PFSK-1 (cell line): ENCODE data around the gene PLA2G3.

Source experiments
- POLR2AphosphoS5 ChIP-seq: IDR thresholded peaks from 2 replicates; pipeline ENCODE4 v1.6.1; 2012; ENCODE audit warnings: low read depth, mild to moderate bottlenecking, control low read depth, low read length, moderate library complexity
- TAF1 ChIP-seq: IDR thresholded peaks from 2 replicates; pipeline ENCODE4 v1.6.1; 2012; ENCODE audit warnings: low read length, control low read depth, borderline replicate concordance; ENCODE audit not compliant: insufficient read depth
- TF ChIP-seq, protein P1 (sequence below), 2 experiments: IDR thresholded peaks; 2 replicates each; pipeline versions ENCODE4 v1.6.1 to v1.8.0; 2011 to 2012; ENCODE audit warnings: low read depth in 2 of 2, low read length in 2 of 2, control low read depth in 1 of 2, inconsistent platforms in 1 of 2, mild to moderate bottlenecking in 1 of 2, moderate library complexity in 1 of 2; ENCODE audit not compliant: insufficient read depth in 1 of 2

DNA sequence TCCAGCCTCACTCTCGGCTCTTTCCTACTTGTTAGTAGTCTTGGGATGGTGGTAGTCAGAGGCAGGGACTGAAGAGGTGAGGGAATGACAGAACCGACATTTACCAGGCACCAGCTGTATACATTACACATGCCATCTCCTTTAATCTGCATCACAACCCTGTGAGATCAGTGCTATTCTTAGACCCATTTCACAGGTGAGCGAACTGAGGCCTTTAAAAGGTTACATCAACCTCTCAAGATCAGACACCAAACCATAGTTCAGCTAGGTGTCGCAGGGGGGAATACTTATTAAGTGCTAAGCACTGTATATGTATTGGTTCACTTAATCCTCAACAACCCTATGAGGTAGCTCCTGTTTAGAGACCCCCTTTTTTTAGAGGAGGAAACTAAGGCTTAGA is 5.6 kb downstream of the PLA2G3 start:
- TF ChIP-seq POLR2AphosphoS5 (no peak), TAF1 (no peak)
- TF ChIP-seq, protein P1, sequence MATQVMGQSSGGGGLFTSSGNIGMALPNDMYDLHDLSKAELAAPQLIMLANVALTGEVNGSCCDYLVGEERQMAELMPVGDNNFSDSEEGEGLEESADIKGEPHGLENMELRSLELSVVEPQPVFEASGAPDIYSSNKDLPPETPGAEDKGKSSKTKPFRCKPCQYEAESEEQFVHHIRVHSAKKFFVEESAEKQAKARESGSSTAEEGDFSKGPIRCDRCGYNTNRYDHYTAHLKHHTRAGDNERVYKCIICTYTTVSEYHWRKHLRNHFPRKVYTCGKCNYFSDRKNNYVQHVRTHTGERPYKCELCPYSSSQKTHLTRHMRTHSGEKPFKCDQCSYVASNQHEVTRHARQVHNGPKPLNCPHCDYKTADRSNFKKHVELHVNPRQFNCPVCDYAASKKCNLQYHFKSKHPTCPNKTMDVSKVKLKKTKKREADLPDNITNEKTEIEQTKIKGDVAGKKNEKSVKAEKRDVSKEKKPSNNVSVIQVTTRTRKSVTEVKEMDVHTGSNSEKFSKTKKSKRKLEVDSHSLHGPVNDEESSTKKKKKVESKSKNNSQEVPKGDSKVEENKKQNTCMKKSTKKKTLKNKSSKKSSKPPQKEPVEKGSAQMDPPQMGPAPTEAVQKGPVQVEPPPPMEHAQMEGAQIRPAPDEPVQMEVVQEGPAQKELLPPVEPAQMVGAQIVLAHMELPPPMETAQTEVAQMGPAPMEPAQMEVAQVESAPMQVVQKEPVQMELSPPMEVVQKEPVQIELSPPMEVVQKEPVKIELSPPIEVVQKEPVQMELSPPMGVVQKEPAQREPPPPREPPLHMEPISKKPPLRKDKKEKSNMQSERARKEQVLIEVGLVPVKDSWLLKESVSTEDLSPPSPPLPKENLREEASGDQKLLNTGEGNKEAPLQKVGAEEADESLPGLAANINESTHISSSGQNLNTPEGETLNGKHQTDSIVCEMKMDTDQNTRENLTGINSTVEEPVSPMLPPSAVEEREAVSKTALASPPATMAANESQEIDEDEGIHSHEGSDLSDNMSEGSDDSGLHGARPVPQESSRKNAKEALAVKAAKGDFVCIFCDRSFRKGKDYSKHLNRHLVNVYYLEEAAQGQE (IDR thresholded peaks at IDR 0.05; ENCODE audit: insufficient read depth in 1 of 2, low read depth in 2 of 2, low read length in 2 of 2): no peak
